PC-3 (cell line): ENCODE measurements around the gene FAM200A.

Experiments
- EZH2 ChIP-seq: fragments of 300-600 bp; sonication (generic); IDR thresholded peaks from one replicate; pipeline ENCODE4 v1.6.1; 2017; ENCODE audit warnings: antibody characterized with exemption, mild to moderate bottlenecking, low read length; ENCODE audit not compliant: unreplicated experiment
- EZH2phosphoT487 ChIP-seq: fragments of 300-600 bp; sonication (generic); IDR thresholded peaks from 2 replicates; pipeline ENCODE4 v1.6.1; 2018; ENCODE audit warnings: mild to moderate bottlenecking, antibody characterized with exemption, low read length, borderline replicate concordance
- TF ChIP-seq, protein P1 (sequence below): fragments of 300-600 bp; sonication (generic); conservative IDR thresholded peaks from 2 replicates; pipeline ENCODE4 v1.5.1; 2017; ENCODE audit warnings: antibody characterized with exemption, low read depth, mild to moderate bottlenecking, low read length

DNA sequence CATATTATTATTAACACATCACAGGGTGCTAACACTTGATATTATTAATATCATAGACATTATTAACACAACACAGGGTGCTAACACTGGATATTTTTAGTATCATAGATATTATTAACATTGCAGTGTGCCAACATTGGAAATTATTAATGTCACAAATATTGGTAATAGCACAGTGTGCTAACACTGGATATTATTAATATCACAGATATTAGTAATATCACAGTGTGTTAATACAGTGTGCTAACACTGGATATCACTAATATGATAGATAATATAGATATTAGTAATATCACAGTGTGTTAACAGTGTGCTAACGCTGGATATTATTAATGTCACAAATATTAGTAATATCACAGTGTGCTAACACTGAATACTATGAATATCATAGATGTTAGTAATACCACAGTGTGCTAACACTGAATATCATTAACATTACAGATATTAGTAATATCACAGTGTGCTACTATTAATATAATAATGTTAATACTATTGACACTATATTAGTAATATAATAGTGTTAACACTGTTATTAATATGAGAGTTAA, 44.6 kb upstream of the FAM200A start:
- TF ChIP-seq, protein P1, sequence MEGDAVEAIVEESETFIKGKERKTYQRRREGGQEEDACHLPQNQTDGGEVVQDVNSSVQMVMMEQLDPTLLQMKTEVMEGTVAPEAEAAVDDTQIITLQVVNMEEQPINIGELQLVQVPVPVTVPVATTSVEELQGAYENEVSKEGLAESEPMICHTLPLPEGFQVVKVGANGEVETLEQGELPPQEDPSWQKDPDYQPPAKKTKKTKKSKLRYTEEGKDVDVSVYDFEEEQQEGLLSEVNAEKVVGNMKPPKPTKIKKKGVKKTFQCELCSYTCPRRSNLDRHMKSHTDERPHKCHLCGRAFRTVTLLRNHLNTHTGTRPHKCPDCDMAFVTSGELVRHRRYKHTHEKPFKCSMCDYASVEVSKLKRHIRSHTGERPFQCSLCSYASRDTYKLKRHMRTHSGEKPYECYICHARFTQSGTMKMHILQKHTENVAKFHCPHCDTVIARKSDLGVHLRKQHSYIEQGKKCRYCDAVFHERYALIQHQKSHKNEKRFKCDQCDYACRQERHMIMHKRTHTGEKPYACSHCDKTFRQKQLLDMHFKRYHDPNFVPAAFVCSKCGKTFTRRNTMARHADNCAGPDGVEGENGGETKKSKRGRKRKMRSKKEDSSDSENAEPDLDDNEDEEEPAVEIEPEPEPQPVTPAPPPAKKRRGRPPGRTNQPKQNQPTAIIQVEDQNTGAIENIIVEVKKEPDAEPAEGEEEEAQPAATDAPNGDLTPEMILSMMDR: no peak
- TF ChIP-seq EZH2: no peak
- no peak for TF ChIP-seq EZH2phosphoT487
